Islet of Langerhans (tissue), 1 donor: ENCODE data around the gene MCRIP2.

Source experiments
- FAIRE-seq: peaks from one replicate; lab custom pipeline; 2011; peaks lifted over from hg19 to GRCh38; lab: Jason Lieb, UNC

Gene MCRIP2

DNA sequence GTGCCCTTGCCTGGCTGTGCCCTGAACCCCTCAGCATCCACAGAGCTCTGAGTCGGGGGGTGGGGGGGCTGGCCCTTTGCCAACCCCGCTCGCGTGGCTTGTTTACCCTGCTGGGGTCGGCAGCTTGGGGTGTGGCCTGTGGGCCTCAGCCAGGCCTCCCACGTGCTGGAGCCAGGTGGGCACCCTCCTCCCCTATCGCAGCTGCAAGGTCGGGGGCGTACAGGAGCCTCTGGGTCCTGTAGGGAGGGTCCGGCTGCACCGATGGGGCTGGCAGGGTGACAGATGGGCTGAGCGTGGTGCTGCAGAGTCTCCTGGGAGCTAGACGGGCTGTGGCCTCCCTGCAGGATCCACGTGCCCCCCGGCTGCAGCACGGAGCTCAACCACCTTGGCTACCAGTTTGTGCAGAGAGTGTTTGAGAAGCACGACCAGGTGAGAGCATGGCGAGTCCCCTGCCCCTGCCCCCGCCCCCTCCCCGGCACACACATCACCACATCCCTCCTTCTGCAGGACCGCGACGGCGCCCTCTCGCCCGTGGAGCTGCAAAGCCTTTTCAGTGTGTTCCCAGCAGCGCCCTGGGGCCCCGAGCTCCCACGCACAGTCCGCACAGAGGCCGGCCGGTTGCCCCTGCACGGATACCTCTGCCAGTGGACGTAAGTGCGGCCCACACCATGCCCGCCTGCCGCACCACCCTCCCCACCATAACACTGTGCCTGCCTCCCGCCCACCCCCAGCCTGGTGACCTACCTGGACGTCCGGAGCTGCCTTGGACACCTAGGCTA is 29.9 kb downstream of the MCRIP2 start:
- FAIRE-seq, result no peak

DNA sequence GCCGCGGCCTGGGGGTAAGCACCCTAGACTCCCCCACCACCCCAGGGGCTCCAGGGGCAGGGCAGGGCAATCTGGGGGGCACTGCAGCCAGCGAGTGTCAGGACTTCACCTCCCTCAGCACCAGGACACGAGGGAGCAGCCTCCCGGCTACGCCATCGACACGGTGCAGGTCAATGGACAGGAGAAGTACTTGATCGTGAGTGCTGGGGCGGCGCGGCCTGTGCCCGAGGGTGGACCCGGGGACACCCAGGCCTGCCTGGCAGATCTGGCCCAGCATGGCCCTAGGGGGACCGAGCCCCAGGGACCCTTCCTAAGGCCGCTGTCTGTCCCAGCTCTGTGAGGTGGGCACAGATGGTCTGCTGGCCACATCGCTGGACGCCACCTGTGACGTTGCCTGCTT is 30.7 kb downstream of the MCRIP2 start:
- no peak for FAIRE-seq

DNA sequence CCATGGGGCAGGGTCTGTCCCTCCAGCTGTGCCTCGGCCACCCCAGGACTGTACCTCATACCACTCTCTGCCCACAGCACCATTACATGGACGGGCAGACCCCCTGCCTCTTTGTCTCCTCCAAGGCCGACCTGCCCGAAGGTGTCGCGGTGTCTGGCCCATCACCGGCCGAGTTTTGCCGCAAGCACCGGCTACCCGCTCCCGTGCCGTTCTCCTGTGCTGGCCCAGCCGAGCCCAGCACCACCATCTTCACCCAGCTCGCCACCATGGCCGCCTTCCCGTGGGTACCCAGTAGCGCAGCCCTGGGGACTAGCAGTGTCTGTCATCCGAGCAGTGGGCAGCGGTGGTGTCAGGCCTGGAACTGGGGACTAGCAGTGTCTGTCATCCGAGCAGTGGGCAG is 31.2 kb downstream of the MCRIP2 start:
- FAIRE-seq, result no peak

DNA sequence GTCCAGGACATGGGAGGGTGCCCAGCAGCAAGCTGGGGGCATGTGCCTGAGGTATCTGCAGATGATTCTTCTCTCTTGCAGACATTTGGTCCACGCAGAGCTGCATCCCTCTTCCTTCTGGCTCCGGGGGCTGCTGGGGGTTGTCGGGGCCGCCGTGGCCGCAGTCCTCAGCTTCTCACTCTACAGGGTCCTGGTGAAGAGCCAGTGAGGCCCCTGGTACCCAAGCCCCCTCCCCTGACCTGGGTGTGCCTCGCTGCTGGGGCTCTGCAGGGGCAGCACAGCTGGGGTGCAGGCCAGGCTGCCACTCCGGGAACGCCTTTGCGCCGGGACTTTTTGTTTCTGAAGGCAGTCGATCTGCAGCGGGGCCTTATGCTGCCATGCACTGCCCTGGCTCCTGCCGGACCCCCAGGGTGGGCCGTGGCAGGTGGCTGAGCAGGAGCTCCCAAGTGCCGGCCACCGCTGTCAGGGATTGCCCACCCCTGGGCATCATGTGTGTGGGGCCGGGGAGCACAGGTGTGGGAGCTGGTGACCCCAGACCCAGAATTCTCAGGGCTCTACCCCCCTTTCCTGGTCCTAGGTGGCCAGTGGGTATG is 31.9 kb downstream of the MCRIP2 start:
- no peak for FAIRE-seq

DNA sequence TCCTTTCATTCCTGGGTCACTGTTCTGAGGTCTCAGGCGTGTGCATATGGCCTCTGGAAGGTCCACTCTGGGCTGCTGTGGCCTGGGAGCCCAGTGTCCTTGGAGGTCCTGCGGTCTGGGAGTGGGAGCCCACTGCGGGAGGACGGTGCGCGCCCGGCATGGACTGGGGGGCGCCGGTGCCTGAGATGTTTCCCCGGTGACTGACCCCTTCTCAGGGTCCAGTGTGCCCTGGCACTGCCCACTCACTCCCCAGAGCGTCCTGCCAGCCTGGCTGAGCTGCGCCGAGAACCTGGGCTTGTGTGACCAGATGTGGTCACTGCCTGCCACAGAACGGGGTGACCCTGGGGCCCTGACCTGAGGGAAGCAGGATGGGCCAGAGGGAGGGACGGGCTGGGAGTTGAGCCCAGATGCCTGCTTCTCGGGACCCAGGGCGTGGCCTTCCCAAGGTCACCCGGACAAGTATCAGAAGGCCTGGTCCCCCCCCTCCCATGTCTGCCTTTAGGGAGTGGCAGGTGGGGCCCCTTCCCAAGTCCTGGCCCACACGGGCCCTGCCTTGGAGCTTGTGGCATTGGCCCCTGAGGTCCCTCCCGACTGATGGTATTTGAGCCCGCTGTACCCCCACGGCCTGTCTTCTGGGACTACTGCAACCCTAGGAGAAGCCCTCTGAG is 32.7 kb downstream of the MCRIP2 start:
- no peak for FAIRE-seq

DNA sequence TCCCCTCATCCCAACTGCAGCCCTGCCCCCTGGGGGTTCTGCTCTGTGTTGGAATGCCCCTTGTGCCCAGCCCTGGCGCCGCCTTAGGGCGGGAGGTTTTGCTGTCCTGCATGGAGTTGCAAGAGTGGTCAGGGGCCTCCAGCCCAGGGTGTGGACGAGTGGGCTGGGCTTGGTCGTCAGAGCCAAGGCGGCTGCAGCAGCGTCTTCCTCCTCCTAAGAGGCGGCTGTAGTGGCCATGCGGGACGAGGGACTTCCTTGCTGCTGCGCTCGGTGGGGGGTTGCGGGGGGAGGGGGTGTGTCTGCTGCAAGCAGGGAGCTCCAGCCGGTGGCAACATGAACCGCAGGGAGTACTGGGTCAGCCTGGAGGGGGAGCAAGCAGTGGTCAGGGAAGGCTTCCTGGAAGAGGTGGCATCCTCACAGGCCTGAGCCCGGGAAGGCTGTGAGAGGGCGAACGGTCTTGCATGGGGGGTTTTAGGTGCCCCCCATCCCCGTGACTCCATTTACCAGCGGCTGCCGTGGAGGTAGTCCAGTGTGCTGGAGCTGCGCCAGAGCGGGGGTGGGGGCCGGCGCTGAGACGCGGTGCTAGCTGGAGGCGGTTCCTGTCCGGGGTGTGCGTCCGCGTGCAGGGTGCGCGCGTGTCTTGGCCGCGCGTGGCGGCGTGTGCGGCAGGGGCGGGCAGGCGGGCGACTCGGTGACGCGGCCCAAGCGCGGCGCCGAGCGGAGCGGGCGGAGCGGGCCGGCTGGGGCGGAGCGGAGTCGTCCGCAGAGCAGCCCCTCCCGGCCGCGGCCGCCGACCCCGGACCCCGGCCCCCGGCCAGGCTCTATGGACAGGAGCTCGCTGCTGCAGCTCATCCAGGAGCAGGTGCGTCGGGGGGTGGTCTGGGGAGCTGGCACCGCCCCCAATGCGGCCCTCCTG is 33.6 kb downstream of the MCRIP2 start, which contains the start of gene RHBDL1:
RHBDL1 (plus strand) TSS at position 704 of the 916 bp plus-strand sequence; CDS start at position 824, 120 bp downstream.
- FAIRE-seq, result no peak

DNA sequence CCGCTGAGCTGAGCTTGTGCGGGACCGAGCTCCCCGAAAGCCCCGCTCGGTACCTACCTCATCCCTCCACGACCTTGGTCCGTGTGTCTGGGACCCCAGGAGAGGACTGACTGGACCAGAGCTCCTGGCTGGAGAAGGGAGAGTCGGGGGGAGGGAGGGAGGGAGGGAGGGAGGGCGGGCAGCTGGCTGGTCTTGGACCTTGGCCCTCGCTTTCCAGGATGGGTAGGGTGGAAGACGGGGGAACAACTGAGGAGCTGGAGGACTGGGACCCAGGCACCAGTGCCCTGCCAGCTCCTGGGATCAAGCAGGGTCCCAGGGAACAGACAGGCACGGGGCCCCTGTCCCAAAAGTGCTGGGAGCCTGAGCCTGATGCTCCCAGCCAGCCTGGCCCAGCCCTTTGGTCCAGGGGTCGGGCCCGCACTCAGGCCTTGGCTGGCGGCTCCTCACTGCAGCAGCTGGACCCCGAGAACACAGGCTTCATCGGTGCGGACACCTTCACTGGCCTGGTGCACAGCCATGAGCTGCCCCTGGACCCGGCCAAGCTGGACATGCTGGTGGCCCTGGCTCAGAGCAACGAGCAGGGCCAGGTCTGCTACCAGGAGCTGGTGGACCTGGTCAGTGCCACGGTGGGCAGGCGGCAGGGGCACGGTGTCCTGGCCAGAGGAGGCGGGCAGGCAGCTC is 34.4 kb downstream of the MCRIP2 start:
- no peak for FAIRE-seq

DNA sequence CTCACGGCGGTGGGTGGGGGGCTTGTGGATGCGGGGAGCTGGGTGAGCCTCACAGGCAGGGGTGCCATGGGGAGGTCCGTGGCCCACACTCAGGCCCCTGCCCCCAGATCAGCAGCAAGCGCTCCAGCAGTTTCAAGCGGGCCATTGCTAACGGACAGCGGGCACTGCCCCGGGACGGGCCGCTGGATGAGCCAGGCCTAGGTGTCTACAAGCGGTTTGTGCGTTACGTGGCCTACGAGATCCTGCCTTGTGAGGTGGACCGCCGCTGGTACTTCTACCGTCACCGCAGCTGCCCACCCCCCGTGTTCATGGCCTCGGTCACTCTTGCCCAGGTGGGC is 34.9 kb downstream of the MCRIP2 start:
- no peak for FAIRE-seq

DNA sequence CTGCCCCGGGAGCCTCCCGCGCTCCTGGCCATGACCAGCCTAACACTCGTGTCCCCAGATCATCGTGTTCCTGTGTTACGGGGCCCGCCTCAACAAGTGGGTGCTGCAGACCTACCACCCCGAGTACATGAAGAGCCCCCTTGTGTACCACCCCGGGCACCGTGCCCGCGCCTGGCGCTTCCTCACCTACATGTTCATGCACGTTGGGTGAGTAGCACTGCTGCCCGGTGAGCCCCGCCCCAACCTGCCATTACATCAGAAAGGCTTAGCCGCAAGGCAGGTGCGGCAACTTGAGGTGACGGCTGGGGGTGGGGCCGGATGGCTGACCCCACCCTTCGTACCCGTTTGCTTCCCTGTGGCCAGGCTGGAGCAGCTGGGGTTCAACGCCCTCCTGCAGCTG is 35.3 kb downstream of the MCRIP2 start:
- no peak for FAIRE-seq

DNA sequence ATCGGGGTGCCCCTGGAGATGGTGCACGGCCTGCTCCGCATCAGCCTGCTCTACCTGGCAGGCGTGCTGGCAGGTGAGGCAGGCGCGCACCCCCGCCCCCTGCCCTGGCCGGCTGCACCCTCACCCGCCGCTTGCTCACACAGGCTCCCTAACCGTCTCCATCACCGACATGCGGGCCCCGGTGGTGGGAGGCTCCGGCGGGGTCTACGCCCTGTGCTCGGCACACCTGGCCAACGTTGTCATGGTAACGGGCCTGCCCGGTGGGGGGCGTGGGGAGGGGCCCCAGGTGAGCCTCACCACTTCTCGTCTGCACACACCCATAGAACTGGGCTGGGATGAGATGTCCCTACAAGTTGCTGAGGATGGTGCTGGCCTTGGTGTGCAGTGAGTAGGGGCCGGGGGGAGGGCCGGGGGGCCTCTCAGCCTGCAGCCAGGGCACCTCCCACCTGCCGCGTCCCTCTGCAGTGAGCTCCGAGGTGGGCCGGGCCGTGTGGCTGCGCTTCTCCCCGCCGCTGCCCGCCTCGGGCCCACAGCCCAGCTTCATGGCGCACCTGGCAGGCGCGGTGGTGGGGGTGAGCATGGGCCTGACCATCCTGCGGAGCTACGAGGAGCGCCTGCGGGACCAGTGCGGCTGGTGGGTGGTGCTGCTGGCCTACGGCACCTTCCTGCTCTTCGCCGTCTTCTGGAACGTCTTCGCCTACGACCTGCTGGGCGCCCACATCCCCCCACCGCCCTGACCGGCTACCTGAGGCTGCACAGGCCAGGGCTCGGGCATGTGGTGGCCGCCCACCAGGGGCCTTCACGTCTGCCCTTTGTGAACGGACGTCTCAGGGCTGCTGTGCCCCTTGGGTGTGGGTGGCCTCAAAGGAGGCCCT is 35.9 kb downstream of the MCRIP2 start:
- FAIRE-seq, result no peak

DNA sequence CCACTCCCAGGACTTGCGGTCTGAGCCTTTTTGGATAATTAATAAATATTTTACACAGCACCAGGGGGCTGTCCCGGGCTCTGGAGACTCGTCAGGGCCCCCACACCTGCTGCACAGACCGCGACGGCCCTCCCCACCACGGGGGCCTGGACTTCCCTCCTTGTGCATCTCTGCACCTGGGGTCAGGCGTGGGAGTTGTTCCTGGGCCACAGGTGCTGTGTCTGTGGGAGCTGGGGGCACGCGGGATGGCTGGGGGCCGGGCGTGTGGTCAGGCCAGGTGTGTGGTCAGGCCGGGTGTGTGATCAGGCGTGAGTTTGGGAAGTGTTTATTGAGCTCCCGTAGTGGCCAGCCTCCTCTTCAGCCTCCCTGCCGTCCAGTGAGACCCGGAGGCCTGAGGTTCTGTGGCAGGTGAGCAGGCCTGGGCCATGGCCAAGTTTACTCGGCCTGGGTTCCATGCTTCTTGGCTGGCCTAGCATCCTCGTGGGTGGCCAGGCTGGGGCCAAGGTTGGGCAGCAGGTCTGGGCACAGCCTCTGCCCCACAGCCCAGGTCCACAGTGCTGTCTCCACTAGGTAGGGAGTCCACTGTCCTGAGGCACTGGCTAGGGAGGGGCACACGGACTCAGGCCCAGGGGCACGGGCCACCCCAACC is 36.7 kb downstream of the MCRIP2 start:
- no peak for FAIRE-seq

DNA sequence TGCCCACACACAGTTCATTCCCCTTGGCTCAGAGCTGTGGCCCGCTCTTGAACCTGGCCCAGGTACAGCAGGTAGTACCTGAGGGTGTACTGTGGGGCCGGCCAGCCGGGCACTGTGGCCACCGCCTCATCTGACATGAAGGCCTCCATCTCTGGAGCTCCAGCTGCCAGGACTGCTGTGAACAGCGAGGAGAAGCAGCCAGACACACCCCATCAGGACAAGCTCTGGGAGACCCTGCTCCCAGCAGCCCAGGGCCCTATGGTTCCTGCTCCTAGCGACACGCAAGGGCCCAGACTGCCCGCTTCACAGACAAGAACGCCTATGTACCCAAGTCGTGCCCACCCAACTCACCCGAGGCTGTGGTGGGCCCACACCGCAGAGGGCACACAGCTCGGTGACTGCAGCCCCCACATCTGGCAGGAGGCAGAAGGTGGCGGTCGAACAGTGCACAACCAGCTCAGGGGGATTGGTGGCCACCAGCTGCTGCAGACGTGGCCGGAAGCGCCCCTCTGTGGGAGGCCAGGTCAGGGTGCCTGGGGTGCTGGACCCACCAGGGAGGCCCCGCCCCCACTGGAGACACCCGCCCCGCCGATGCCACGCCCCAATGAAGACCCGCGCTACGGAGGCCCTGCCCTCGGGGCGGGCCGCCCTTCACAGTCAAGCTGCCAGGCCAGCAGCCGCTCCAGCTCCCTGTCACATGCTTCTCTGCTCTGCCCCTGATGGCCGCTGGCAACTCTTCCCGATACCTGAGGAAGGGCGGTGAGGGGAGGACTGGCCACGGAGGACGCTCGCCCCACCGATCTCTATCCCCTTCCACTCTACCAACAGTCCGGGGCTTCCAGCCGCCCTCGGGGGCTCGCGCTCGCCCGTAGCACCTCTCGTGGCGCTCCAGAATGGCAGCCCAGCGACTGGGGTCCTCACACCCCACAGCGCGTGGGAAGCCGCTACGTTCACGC is 37.5 kb downstream of the MCRIP2 start:
- FAIRE-seq, result no peak

DNA sequence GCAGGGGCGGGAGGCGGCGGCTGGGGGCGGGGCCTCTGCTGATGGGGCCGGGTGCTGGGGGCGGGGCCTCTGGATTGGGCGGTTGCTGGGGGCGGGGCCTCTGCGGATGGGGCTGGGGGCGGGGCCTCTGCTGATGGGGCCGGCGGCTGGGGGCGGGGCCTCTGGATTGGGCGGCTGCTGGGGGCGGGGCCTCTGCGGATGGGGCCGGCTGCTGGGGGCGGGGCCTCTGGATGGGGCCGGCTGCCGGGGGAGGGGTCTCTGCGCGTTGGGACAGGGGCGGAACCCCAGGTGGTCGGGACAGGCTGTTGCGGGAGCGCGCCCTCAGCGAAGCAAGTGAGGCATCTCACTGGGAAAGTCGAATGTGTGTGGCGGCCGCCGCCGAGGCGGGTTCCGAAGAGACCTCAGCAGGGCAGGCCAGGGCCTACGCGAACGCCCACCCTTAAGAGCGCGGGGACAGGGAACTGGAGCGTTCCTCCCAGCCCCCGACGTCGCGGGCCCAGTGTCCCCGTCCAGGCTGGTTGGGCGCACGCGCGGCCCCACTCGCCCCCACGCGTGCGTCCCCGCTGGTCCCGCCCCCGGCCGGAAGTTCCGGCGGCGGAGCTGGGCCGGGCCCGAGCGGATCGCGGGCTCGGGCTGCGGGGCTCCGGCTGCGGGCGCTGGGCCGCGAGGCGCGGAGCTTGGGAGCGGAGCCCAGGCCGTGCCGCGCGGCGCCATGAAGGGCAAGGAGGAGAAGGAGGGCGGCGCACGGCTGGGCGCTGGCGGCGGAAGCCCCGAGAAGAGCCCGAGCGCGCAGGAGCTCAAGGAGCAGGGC is 38.4 kb downstream of the MCRIP2 start, which contains the start of gene STUB1:
STUB1 (plus strand) TSS at position 597 of the 811 bp plus-strand sequence; CDS start at position 713, 116 bp downstream.
- no peak for FAIRE-seq

DNA sequence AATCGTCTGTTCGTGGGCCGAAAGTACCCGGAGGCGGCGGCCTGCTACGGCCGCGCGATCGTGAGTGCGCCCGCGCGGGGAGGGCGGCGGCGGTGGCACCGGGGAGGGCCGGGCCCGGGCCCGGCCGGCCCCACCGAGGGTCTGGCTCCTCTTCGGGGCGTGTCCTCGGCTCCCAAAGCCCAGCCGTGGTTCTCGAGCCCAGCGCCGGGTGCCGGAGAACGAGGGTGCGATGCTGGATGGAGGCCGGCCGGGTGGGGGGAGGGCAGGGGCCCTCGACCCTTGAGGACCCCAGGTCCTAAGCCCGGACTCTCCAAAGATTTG is 39.0 kb downstream of the MCRIP2 start:
- FAIRE-seq, result no peak

DNA sequence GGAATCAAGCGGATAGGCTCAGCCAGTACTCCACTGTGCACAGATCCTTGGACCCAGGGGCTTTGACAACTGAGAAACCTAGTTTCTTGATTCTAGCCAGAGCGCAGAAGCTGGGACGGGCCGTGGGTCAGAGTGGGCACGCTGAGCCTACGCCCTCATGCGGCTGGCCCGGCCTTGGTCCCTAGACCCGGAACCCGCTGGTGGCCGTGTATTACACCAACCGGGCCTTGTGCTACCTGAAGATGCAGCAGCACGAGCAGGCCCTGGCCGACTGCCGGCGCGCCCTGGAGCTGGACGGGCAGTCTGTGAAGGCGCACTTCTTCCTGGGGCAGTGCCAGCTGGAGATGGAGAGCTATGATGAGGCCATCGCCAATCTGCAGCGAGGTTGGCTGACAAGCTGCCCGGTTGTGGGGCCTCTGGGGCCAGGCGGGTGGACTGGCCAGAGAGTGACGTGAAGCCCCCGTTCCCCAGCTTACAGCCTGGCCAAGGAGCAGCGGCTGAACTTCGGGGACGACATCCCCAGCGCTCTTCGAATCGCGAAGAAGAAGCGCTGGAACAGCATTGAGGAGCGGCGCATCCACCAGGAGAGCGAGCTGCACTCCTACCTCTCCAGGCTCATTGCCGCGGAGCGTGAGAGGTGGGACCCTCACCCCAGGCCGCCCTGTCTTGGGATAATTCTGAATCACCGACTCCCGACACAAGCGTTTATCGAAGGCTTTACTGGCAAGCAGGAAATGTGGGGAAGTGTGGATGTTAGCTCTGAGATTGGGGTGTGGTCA is 39.5 kb downstream of the MCRIP2 start:
- no peak for FAIRE-seq

DNA sequence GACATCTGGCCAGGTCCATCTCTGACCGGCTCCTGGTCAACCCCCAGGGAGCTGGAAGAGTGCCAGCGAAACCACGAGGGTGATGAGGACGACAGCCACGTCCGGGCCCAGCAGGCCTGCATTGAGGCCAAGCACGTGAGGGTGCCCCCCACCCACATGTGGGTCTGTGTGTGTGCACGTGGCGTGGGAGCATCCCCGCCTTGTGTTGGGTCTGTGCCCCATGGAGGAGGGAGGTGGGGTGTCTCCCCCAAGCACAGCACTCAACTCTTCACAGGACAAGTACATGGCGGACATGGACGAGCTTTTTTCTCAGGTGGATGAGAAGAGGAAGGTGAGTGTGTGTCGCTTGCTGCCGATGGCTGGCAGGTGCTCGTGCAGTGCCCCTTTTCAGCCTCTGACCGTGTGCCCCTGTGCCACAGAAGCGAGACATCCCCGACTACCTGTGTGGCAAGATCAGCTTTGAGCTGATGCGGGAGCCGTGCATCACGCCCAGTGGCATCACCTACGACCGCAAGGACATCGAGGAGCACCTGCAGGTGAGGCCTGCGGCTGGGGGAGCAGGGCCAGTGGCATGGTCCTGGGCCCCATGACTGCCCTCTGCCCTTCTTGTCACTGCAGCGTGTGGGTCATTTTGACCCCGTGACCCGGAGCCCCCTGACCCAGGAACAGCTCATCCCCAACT is 40.3 kb downstream of the MCRIP2 start:
- no peak for FAIRE-seq
